Measurements from ENCODE around the gene LMX1A. TPM values are rescaled to one million over a fixed set of nuclear protein-coding genes. Genes with fewer than 3 reads are reported as not detected.

LMX1A gene
- total RNA-seq, 4 donors from 2014 or later, result 0.29 to 0.33 TPM; not detected in 2

- no peaks in the 10 kb centered on the region for H3K4me1 ChIP-seq
- H3K4me3 ChIP-seq (replicated peaks in 1 of 3), result no peak overlapping the region
- TF ChIP-seq POLR2A (IDR thresholded peaks at IDR 0.05) (no peak), CTCF (IDR thresholded peaks at IDR 0.05) (no peak)
- H3K9me3 ChIP-seq, result no peaks in the 10 kb centered on the region
- 64 to 73% methylated on average over 2 of the region's 2 CpGs for whole genome bisulfite sequencing, 2 donors
- H3K27ac ChIP-seq, result no peak overlapping the region
- no peaks in the 10 kb centered on the region for H3K27me3 ChIP-seq
- no peak for DNase-seq
- no peaks in the 10 kb centered on the region for H3K36me3 ChIP-seq
- intact Hi-C loops (cut with DNase I), result no loop called here
Measured at GRCh38 chr1:165189011-165189410, 167.5 kb downstream of the LMX1A start.

- intact Hi-C loops (cut with DNase I), result no loop called here
- Histone ChIP-seq H3K36me3 (no peaks in the 10 kb centered on the region), H3K27me3 (no peaks in the 10 kb centered on the region), H3K4me1 (no peaks in the 10 kb centered on the region), H3K4me3 (replicated peaks in 1 of 3) (no peak overlapping the region), H3K9me3 (no peaks in the 10 kb centered on the region), H3K27ac (no peak overlapping the region)
- WGBS, 2 donors, result 43 to 56% methylated on average over 3 of the region's 3 CpGs
- DNase-seq, result no peak
- TF ChIP-seq CTCF (IDR thresholded peaks at IDR 0.05), result no peak
- TF ChIP-seq POLR2A (IDR thresholded peaks at IDR 0.05), result no peak
Measured at GRCh38 chr1:165187031-165188009, 169.2 kb downstream of the LMX1A start.

- no peak for TF ChIP-seq CTCF (IDR thresholded peaks at IDR 0.05)
- TF ChIP-seq POLR2A (IDR thresholded peaks at IDR 0.05), result no peak
- WGBS, 2 donors, result 76 to 80% methylated on average over 4 of the region's 4 CpGs
- Histone ChIP-seq H3K4me3 (replicated peaks in 1 of 3) (no peak overlapping the region), H3K27me3 (no peaks in the 10 kb centered on the region), H3K36me3 (no peaks in the 10 kb centered on the region), H3K9me3 (no peaks in the 10 kb centered on the region), H3K4me1 (no peaks in the 10 kb centered on the region), H3K27ac (no peak overlapping the region)
- DNase-seq, result no peak
- intact Hi-C loops (cut with DNase I), result no loop called here
Measured at GRCh38 chr1:165185161-165185889, 171.2 kb downstream of the LMX1A start.

- H3K4me1 ChIP-seq, result no peaks in the 10 kb centered on the region
Measured at GRCh38 chr1:165182975-165183374, 173.5 kb downstream of the LMX1A start.

More at GRCh38 chr1:165182975-165183374, 173.5 kb downstream of the LMX1A start:
- no peak for TF ChIP-seq POLR2A (IDR thresholded peaks at IDR 0.05)
- TF ChIP-seq CTCF (IDR thresholded peaks at IDR 0.05), result no peak
- no peak for DNase-seq
- no peaks in the 10 kb centered on the region for H3K27me3 ChIP-seq
- intact Hi-C loops (cut with DNase I), result no loop called here
- no peak overlapping the region for H3K4me3 ChIP-seq (replicated peaks in 1 of 3)
- 82 to 88% methylated on average over 3 of the region's 3 CpGs for WGBS, 2 donors
- no peaks in the 10 kb centered on the region for H3K36me3 ChIP-seq
- H3K27ac ChIP-seq, result no peak overlapping the region
- no peaks in the 10 kb centered on the region for H3K9me3 ChIP-seq
